Osteocyte (in vitro differentiated cells): ENCODE data around the gene CLASP1. TPM values are rescaled to one million over a fixed set of nuclear protein-coding genes. Genes with fewer than 3 reads are reported as not detected.

Experiments
- DNase-seq: peaks from one replicate; pipeline ENCODE4 v3.0.0; 2021; ENCODE audit warnings: mixed read lengths; ENCODE audit not compliant: unreplicated experiment; ENCODE audit errors: extremely low spot score
- H3K27ac Mint-ChIP-seq: one replicate; pipeline ENCODE4 v1.8.0; 2021; ENCODE audit warnings: mild to moderate bottlenecking, mixed read lengths; ENCODE audit not compliant: unreplicated experiment
- H3K27me3 Mint-ChIP-seq: one replicate; pipeline ENCODE4 v1.8.0; 2021; ENCODE audit warnings: mixed read lengths; ENCODE audit not compliant: unreplicated experiment
- H3K36me3 Mint-ChIP-seq: one replicate; pipeline ENCODE4 v1.8.0; 2021; ENCODE audit warnings: mixed read lengths; ENCODE audit not compliant: unreplicated experiment
- H3K4me1 Mint-ChIP-seq: one replicate; pipeline ENCODE4 v1.8.0; 2021; ENCODE audit warnings: mixed read lengths; ENCODE audit not compliant: unreplicated experiment
- H3K4me3 Mint-ChIP-seq: one replicate; pipeline ENCODE4 v1.8.0; 2021; ENCODE audit warnings: mild to moderate bottlenecking, moderate library complexity, mixed read lengths; ENCODE audit not compliant: unreplicated experiment
- H3K9me3 Mint-ChIP-seq: one replicate; pipeline ENCODE4 v1.8.0; 2021; ENCODE audit warnings: mixed read lengths; ENCODE audit not compliant: unreplicated experiment
- CTCF ChIP-seq: fragments of 200-600 bp; sonication (generic); IDR thresholded peaks from 2 replicates; pipeline ENCODE4 v1.5.0; 2021; ENCODE audit warnings: antibody characterized with exemption, mild to moderate bottlenecking, moderate library complexity
- total RNA-seq: library from RNA; stranded (reverse); gene quantifications from 2 replicates; pipeline ENCODE4 v1.2.1, GENCODE V29; 2021

The CLASP1 gene
- total RNA-seq, 1 donor from 2014 or later = 59.9 TPM

DNA sequence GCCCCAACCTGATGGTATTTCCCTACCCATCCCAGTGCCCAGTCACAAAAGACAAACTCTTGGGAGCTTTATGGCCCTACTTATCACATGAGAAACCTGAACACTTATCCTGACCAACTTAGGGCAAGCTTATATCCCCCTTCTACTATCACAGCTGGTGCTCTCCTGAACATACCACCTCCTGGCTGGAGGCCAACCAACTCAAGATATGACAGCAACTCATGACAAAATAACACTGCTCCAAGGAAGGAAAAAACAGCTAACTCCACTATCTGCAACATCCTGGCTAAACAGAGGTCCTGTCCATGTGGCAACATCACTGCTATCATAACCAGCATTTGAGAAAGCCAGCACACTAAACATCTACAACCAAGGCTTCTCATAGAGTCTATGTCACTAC, 20.9 kb upstream of the CLASP1 start:
- Mint-ChIP-seq H3K4me1 (no peaks in the 10 kb centered on the region), H3K4me3 (no peak overlapping the region), H3K36me3 (no peaks in the 10 kb centered on the region), H3K27ac (no peak overlapping the region), H3K9me3 (peaks cover 26% of the 10 kb centered on the region), H3K27me3 (no peaks in the 10 kb centered on the region)
- no peak for DNase-seq
- no peak for TF ChIP-seq CTCF

DNA sequence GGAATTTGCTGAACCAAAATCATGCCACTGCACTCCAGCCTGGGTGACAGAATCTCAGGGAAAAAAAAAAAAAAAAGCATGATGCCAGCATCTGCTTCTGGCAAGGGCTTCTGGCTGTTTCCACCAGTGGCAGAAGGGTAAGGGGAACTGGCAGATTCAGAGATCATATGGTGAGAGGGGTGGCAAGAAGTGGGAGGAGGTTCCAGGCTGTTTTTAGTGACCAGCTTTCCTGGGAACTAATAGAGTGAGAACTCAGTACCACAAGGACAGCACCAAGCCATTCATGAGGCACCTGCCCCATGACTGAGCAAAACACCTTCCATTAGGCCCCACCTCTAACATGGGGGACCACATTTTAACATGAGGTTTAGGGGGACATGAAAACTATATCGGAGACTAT, 18.4 kb upstream of the CLASP1 start:
- Mint-ChIP-seq H3K27me3 (no peaks in the 10 kb centered on the region), H3K36me3 (no peaks in the 10 kb centered on the region), H3K9me3 (peaks cover 16% of the 10 kb centered on the region), H3K27ac (no peak overlapping the region), H3K4me1 (no peaks in the 10 kb centered on the region), H3K4me3 (no peak overlapping the region)
- no peak for TF ChIP-seq CTCF
- no peak for DNase-seq

- Mint-ChIP-seq H3K27ac (no peak overlapping the region), H3K4me1 (no peaks in the 10 kb centered on the region), H3K4me3 (no peak overlapping the region), H3K36me3 (no peaks in the 10 kb centered on the region), H3K9me3 (peaks cover 8% of the 10 kb centered on the region), H3K27me3 (no peaks in the 10 kb centered on the region)
- TF ChIP-seq CTCF = no peak
- no peak for DNase-seq
These were observed 16.8 kb upstream of the CLASP1 start for GRCh38 chr2:121666042-121666441.

- Mint-ChIP-seq H3K27ac (no peak overlapping the region), H3K9me3 (peaks cover 4% of the 10 kb centered on the region), H3K27me3 (no peaks in the 10 kb centered on the region), H3K36me3 (no peaks in the 10 kb centered on the region), H3K4me1 (no peaks in the 10 kb centered on the region), H3K4me3 (no peak overlapping the region)
- DNase-seq = no peak
- no peak for TF ChIP-seq CTCF
These were observed 16.2 kb upstream of the CLASP1 start for GRCh38 chr2:121665504-121665903.

- H3K9me3 Mint-ChIP-seq = no peaks in the 10 kb centered on the region
- DNase-seq = no peak
- H3K27ac Mint-ChIP-seq = no peak overlapping the region
These were observed 15.5 kb upstream of the CLASP1 start for GRCh38 chr2:121664713-121665112.

More at GRCh38 chr2:121664713-121665112, 15.5 kb upstream of the CLASP1 start:
- no peak for TF ChIP-seq CTCF
- Mint-ChIP-seq H3K4me1 (no peaks in the 10 kb centered on the region), H3K4me3 (no peak overlapping the region), H3K27me3 (no peaks in the 10 kb centered on the region), H3K36me3 (no peaks in the 10 kb centered on the region)
